Parathyroid adenoma (tissue), 2 donors: ENCODE data around the gene DEFB127.
"Not testable (repeated sequence)": the region's sequence is repeated elsewhere in the genome, so short reads cannot be mapped to it uniquely, and the experiment has no call there.

Experiments used
- H2AFZ ChIP-seq: fragments of 300-600 bp; sonication (generic); one replicate; pipeline ENCODE4 v1.7.0; 2017; ENCODE audit warnings: antibody characterized with exemption, mild to moderate bottlenecking
- H3K27ac ChIP-seq: fragments of 300-600 bp; sonication (generic); one replicate; pipeline ENCODE4 v1.7.0; 2017
- H3K27me3 ChIP-seq: fragments of 300-600 bp; sonication (generic); one replicate; pipeline ENCODE4 v1.7.0; 2017; ENCODE audit warnings: low read length; ENCODE audit not compliant: control insufficient read depth, insufficient read depth
- H3K36me3 ChIP-seq: fragments of 300-600 bp; sonication (generic); one replicate; pipeline ENCODE4 v1.7.0; 2017; ENCODE audit warnings: low read length; ENCODE audit not compliant: control insufficient read depth, insufficient read depth
- H3K4me1 ChIP-seq: fragments of 300-600 bp; sonication (generic); one replicate; pipeline ENCODE4 v1.7.0; 2017; ENCODE audit warnings: control low read depth
- H3K4me2 ChIP-seq: fragments of 300-600 bp; sonication (generic); one replicate; pipeline ENCODE4 v1.7.0; 2017; ENCODE audit warnings: low read length
- H3K4me3 ChIP-seq: fragments of 300-600 bp; sonication (generic); one replicate; pipeline ENCODE4 v1.7.0; 2017; ENCODE audit warnings: low read depth, low read length
- H3K79me2 ChIP-seq: fragments of 300-600 bp; sonication (generic); one replicate; pipeline ENCODE4 v1.7.0; 2017; ENCODE audit warnings: control low read depth
- H3K9ac ChIP-seq: fragments of 300-600 bp; sonication (generic); one replicate; pipeline ENCODE4 v1.7.0; 2017; ENCODE audit warnings: mild to moderate bottlenecking
- H3K9me3 ChIP-seq: fragments of 300-600 bp; sonication (generic); one replicate; pipeline ENCODE4 v1.7.0; 2017; ENCODE audit warnings: low read length; ENCODE audit not compliant: control insufficient read depth
- CTCF ChIP-seq: fragments of 300-600 bp; sonication (generic); IDR thresholded peaks from one replicate; pipeline ENCODE4 v1.7.0; 2017; ENCODE audit warnings: antibody characterized with exemption, mild to moderate bottlenecking
- donor health status: primary hyperparathyroidism.

The DEFB127 gene

GRCh38 chr20:184288-184687 is 27.0 kb downstream of the DEFB127 start:
- no peaks in the 10 kb centered on the region for H3K79me2 ChIP-seq
- H3K9me3 ChIP-seq, result no peaks in the 10 kb centered on the region
- H3K9ac ChIP-seq, result no peak overlapping the region
- no peaks in the 10 kb centered on the region for H3K4me1 ChIP-seq
- H3K36me3 ChIP-seq, result no peaks in the 10 kb centered on the region
- H2AFZ ChIP-seq, result no peak overlapping the region
- no peak overlapping the region for H3K27ac ChIP-seq
- H3K27me3 ChIP-seq, result peaks cover 2% of the 10 kb centered on the region
- H3K4me3 ChIP-seq, result no peak overlapping the region
- H3K4me2 ChIP-seq, result no peak overlapping the region
- no peak for TF ChIP-seq CTCF

- Histone ChIP-seq H3K27me3 (peaks cover 2% of the 10 kb centered on the region), H2AFZ (no peak overlapping the region), H3K9ac (no peak overlapping the region), H3K4me2 (no peak overlapping the region), H3K36me3 (no peaks in the 10 kb centered on the region), H3K27ac (no peak overlapping the region), H3K4me3 (no peak overlapping the region), H3K79me2 (no peaks in the 10 kb centered on the region), H3K4me1 (no peaks in the 10 kb centered on the region), H3K9me3 (no peaks in the 10 kb centered on the region)
- TF ChIP-seq CTCF, result no peak
These were observed 30.5 kb downstream of the DEFB127 start for GRCh38 chr20:187733-188132.

- Histone ChIP-seq H3K9me3 (no peaks in the 10 kb centered on the region), H3K36me3 (no peaks in the 10 kb centered on the region), H3K9ac (no peak within 1 kb of the TSS), H3K27me3 (no peaks in the 10 kb centered on the region), H3K79me2 (no peaks in the 10 kb centered on the region), H3K4me2 (no peak within 1 kb of the TSS), H2AFZ (no peak within 1 kb of the TSS), H3K4me3 (no peak within 1 kb of the TSS), H3K27ac (no peak within 1 kb of the TSS), H3K4me1 (no peaks in the 10 kb centered on the region)
- TF ChIP-seq CTCF, result no peak
These were observed 32.4 kb downstream of the DEFB127 start, which contains the start of gene DEFB128 for GRCh38 chr20:189611-190010. Gene DEFB128, minus strand, starts transcription at chr20:189711. Its CDS starts 88 bp downstream, at chr20:189623.

GRCh38 chr20:198225-198624 is 41.0 kb downstream of the DEFB127 start:
- H3K4me2 ChIP-seq, result no peak overlapping the region
- no peak for TF ChIP-seq CTCF

GRCh38 chr20:199996-200395 is 42.7 kb downstream of the DEFB127 start:
- no peak overlapping the region for H3K4me2 ChIP-seq
- no peak overlapping the region for H3K27ac ChIP-seq
- H3K9ac ChIP-seq, result no peak overlapping the region
- no peaks in the 10 kb centered on the region for H3K79me2 ChIP-seq
- H3K36me3 ChIP-seq, result no peaks in the 10 kb centered on the region
- no peak overlapping the region for H3K4me3 ChIP-seq
- H3K27me3 ChIP-seq, result no peaks in the 10 kb centered on the region
- no peak overlapping the region for H2AFZ ChIP-seq
- no peak for TF ChIP-seq CTCF
- H3K9me3 ChIP-seq, result no peaks in the 10 kb centered on the region
- H3K4me1 ChIP-seq, result no peaks in the 10 kb centered on the region

More at GRCh38 chr20:198225-198624, 41.0 kb downstream of the DEFB127 start:
- Histone ChIP-seq H3K4me3 (no peak overlapping the region), H3K4me1 (no peaks in the 10 kb centered on the region), H3K27ac (no peak overlapping the region), H3K27me3 (no peaks in the 10 kb centered on the region), H3K9me3 (no peaks in the 10 kb centered on the region), H2AFZ (no peak overlapping the region), H3K79me2 (no peaks in the 10 kb centered on the region), H3K9ac (no peak overlapping the region), H3K36me3 (no peaks in the 10 kb centered on the region)

GRCh38 chr20:203630-204029 is 46.4 kb downstream of the DEFB127 start:
- not testable (repeated sequence) for H3K27ac ChIP-seq, H3K27me3 ChIP-seq, H3K9ac ChIP-seq, H3K36me3 ChIP-seq, H3K4me1 ChIP-seq, H3K4me2 ChIP-seq, H3K9me3 ChIP-seq, H3K79me2 ChIP-seq, H3K4me3 ChIP-seq, H2AFZ ChIP-seq
